ENCODE data around the gene CACNA1H. TPM values are rescaled to one million over a fixed set of nuclear protein-coding genes. Genes with fewer than 3 reads are reported as not detected.

Gene CACNA1H
- total RNA-seq, 1 experiment from 2014 or later = 24.3 TPM

GRCh38 chr16:1214719-1215118, 61.8 kb downstream of the CACNA1H start (continued):
- TF ChIP-seq ZBTB33 (IDR thresholded peaks at IDR 0.05; ENCODE audit: extremely low read depth, insufficient replicate concordance, low read length) = no peak
- TF ChIP-seq ELF1 (IDR thresholded peaks at IDR 0.05; ENCODE audit: borderline replicate concordance, low read depth) = no peak
- no peak for TF ChIP-seq MAX (IDR thresholded peaks at IDR 0.05)
- TF ChIP-seq EZH2phosphoT487 (IDR thresholded peaks at IDR 0.05; ENCODE audit: borderline replicate concordance) = no peak
- no peak for TF ChIP-seq REST (IDR thresholded peaks at IDR 0.05; ENCODE audit: low read depth)
- TF ChIP-seq CBX3 (IDR thresholded peaks at IDR 0.05; ENCODE audit: low read depth) = no peak
- TF ChIP-seq POLR2A (IDR thresholded peaks at IDR 0.05; ENCODE audit: borderline replicate concordance, extremely low read depth, insufficient read depth, insufficient read length) = no peak
- TF ChIP-seq SIN3A (IDR thresholded peaks at IDR 0.05; ENCODE audit: low read depth) = no peak
- TF ChIP-seq ATF3 (IDR thresholded peaks at IDR 0.05) = no peak
- no peak for TF ChIP-seq SRF (IDR thresholded peaks at IDR 0.05; ENCODE audit: low read depth)
